Adipocyte (in vitro differentiated cells): ENCODE measurements around the gene PRXL2B.

Source experiments
- DNase-seq: peaks from one replicate; pipeline ENCODE4 v3.0.0-alpha.2; 2015; ENCODE audit warnings: low read depth
- H3K27me3 ChIP-seq: replicated peaks from 2 replicates; pipeline ENCODE4 v1.7.0; 2013; ENCODE audit warnings: mild to moderate bottlenecking, low read length, moderate library complexity; ENCODE audit not compliant: control insufficient read depth, insufficient read depth
- H3K36me3 ChIP-seq: 2 replicates; pipeline ENCODE4 v1.7.0; 2013; ENCODE audit warnings: low read length, mild to moderate bottlenecking, moderate library complexity; ENCODE audit not compliant: control insufficient read depth, insufficient read depth, severe bottlenecking
- H3K4me1 ChIP-seq: 2 replicates; pipeline ENCODE4 v1.7.0; 2013; ENCODE audit warnings: mild to moderate bottlenecking, low read length, moderate library complexity; ENCODE audit not compliant: control insufficient read depth, insufficient read depth
- H3K4me3 ChIP-seq: 2 replicates; pipeline ENCODE4 v1.7.0; 2013; ENCODE audit warnings: mild to moderate bottlenecking, low read length, moderate library complexity
- H3K9ac ChIP-seq: 2 replicates; pipeline ENCODE4 v1.7.0; 2013; ENCODE audit warnings: mild to moderate bottlenecking, low read length, moderate library complexity
- H3K9me3 ChIP-seq: 2 replicates; pipeline ENCODE4 v1.7.0; 2013; ENCODE audit warnings: mild to moderate bottlenecking, low read length, moderate library complexity; ENCODE audit not compliant: control insufficient read depth

The PRXL2B gene

DNA sequence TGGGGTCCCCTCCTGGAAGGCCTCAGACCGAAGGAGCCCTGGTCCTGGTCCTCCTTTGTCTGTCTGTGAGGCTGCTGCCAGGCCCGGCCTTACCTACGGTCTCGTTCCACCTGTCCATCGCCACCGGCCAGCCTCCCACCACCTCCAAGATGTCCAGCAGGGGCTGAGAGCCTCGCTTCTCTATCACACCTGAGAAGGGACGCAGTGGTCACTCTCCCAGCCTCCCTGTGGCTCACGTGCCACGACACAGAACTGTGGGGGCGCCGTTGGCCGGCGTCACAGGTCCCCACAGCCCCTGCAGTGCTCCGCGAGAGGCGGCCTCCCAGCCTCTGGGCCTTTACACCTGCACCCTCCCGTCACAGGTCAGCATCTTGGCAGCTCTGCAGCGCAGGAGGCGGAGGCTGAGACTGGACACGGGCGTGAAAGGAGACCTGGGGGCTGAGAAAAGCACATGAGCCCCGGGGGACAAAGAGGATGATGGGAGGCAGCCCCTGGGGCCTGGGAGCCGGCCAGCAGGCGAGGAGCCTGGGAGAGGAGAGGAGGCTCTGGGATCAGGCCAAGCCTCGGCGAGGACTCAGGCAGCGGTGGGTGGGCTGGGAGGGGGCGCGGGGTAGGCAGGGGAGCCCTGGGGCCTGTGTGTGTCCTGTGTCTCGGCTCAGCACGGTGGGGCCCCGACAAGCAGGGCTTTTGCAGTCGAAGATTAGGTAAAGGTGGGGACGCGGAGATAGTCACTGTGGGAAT lies 20.5 kb downstream of the PRXL2B start:
- DNase-seq: no peak
- Histone ChIP-seq H3K27me3 (peaks cover 53% of the 10 kb centered on the region), H3K9ac (no peak overlapping the region), H3K4me1 (no peaks in the 10 kb centered on the region), H3K36me3 (no peaks in the 10 kb centered on the region), H3K9me3 (no peaks in the 10 kb centered on the region), H3K4me3 (no peak overlapping the region)

- Histone ChIP-seq H3K27me3 (peaks cover 53% of the 10 kb centered on the region), H3K36me3 (no peaks in the 10 kb centered on the region), H3K9me3 (no peaks in the 10 kb centered on the region), H3K4me1 (no peaks in the 10 kb centered on the region), H3K9ac (no peak overlapping the region), H3K4me3 (no peak overlapping the region)
- DNase-seq: no peak
These were observed 21.1 kb downstream of the PRXL2B start for GRCh38 chr1:2607641-2608091.

GRCh38 chr1:2609319-2610035 lies 22.9 kb downstream of the PRXL2B start:
- DNase-seq: no peak

GRCh38 chr1:2610036-2610959 lies 23.7 kb downstream of the PRXL2B start:
- H3K4me3 ChIP-seq: no peak overlapping the region
- H3K9me3 ChIP-seq: peaks cover 16% of the 10 kb centered on the region
- peaks cover 43% of the 10 kb centered on the region for H3K27me3 ChIP-seq
- H3K36me3 ChIP-seq: no peaks in the 10 kb centered on the region
- DNase-seq: no peak
- H3K9ac ChIP-seq: no peak overlapping the region
- H3K4me1 ChIP-seq: no peaks in the 10 kb centered on the region

More at GRCh38 chr1:2609319-2610035, 22.9 kb downstream of the PRXL2B start:
- no peak overlapping the region for H3K9ac ChIP-seq
- H3K36me3 ChIP-seq: no peaks in the 10 kb centered on the region
- H3K4me1 ChIP-seq: no peaks in the 10 kb centered on the region
- no peak overlapping the region for H3K4me3 ChIP-seq
- peaks cover 51% of the 10 kb centered on the region for H3K27me3 ChIP-seq
- H3K9me3 ChIP-seq: peaks cover 8% of the 10 kb centered on the region

GRCh38 chr1:2611031-2611501 lies 24.5 kb downstream of the PRXL2B start:
- no peaks in the 10 kb centered on the region for H3K36me3 ChIP-seq
- H3K4me3 ChIP-seq: no peak overlapping the region
- peaks cover 42% of the 10 kb centered on the region for H3K27me3 ChIP-seq

GRCh38 chr1:2611621-2612437 lies 25.3 kb downstream of the PRXL2B start:
- Histone ChIP-seq H3K4me3 (no peak overlapping the region), H3K36me3 (no peaks in the 10 kb centered on the region), H3K27me3 (peaks cover 40% of the 10 kb centered on the region), H3K9ac (no peak overlapping the region), H3K9me3 (peaks cover 29% of the 10 kb centered on the region), H3K4me1 (no peaks in the 10 kb centered on the region)
- DNase-seq: no peak

More at GRCh38 chr1:2611031-2611501, 24.5 kb downstream of the PRXL2B start:
- no peak overlapping the region for H3K9ac ChIP-seq
- H3K4me1 ChIP-seq: no peaks in the 10 kb centered on the region
- peaks cover 22% of the 10 kb centered on the region for H3K9me3 ChIP-seq
- peak; percentile 23 for DNase-seq

DNA sequence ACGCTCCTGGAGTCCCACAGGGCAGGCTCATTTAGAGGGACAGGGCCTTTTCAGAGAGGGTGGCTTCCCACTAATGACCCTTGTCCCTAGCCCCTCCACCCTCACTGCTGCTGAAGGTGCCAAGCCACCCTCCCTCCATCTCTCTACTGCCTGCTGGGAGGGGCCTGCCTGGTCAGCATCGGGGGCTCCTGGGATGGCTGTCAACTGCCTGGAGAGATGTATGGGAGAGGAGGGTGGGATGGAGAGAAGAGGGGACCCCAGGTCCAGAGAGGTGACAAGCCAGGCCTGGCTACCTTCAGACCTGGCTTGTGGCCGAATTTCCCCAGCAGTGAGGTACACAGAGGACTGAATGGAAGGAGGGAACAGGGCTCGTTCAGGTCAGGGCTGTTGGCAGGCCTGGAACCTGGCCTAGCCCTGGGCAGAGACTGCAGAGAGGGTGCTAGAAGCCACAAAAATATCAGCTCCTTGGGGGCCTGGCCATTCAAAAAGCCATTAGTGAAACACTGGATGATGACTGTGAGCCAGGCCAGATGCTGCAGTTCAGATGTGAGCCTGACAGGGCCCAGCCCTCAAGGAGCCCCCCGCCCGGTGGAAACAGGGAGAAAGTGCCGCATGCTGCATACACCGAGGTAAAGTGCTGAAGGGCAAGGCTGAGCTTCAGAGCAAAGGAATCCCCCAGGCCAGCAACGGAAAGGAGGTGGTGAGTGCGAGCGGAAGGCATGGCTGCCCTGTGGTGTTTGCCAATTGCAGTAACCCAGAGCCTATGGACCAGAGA lies 26.2 kb downstream of the PRXL2B start:
- H3K4me3 ChIP-seq: no peak overlapping the region
- H3K27me3 ChIP-seq: peaks cover 40% of the 10 kb centered on the region
- H3K9ac ChIP-seq: no peak overlapping the region
- H3K36me3 ChIP-seq: no peaks in the 10 kb centered on the region
- DNase-seq: no peak
- no peaks in the 10 kb centered on the region for H3K4me1 ChIP-seq
- H3K9me3 ChIP-seq: peaks cover 30% of the 10 kb centered on the region

DNA sequence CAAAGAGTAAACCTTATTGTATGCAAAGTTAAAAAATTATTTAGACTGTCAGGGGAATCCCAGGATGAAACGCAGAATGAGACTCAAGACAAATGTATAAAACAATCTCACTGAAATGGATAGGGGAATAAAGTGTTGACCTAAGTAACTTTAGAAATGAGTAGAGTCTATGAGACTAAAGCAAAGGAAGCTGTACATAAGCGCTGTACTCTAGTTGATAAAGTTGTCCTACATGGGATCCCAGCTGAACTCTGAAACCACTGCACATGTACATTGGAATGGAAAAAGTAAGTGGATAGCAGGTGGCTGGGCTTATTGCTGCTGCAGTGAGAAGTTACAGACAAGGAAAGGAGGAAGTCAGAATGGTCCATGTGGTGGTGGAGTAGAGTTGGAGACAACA lies 27.6 kb downstream of the PRXL2B start:
- no peaks in the 10 kb centered on the region for H3K36me3 ChIP-seq
- peaks cover 30% of the 10 kb centered on the region for H3K9me3 ChIP-seq
- no peak overlapping the region for H3K4me3 ChIP-seq

DNA sequence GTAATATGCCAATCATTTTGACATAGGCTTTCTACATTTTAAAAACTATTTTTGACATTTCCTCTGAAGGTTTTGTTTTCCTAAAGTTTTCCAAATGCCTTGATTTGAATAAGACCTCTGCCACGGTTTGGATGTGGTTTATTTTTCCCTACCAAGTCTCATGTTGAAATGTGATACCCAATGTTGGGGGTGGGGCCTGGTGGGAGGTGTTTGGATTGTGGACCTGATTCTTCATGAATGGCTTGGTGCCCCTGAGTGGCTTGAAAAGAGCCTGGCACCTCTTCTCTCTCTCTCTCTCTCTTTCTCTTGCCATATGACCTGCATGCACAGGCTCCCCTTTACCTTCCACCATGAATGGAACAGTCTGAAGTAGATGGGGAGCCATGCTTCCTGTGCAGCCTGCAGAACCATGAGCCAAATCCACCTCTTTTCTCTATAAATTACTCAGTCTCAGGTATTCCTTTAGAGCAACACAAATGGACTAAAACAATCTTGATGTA lies 31.4 kb downstream of the PRXL2B start:
- Histone ChIP-seq H3K9ac (no peak overlapping the region), H3K4me3 (no peak overlapping the region), H3K4me1 (no peaks in the 10 kb centered on the region), H3K27me3 (peaks cover 24% of the 10 kb centered on the region), H3K9me3 (peaks cover 52% of the 10 kb centered on the region), H3K36me3 (no peaks in the 10 kb centered on the region)
- DNase-seq: no peak

More for the DNA sequence above, 27.6 kb downstream of the PRXL2B start:
- Histone ChIP-seq H3K27me3 (peaks cover 34% of the 10 kb centered on the region), H3K9ac (no peak overlapping the region), H3K4me1 (no peaks in the 10 kb centered on the region)
- DNase-seq: no peak
